Measurements from ENCODE around the gene ABHD17B. TPM values are rescaled to one million over a fixed set of nuclear protein-coding genes. Genes with fewer than 3 reads are reported as not detected.

The ABHD17B gene
- total RNA-seq, 4 donors from 2014 or later, result 21.2 to 24.7 (median 22.2) TPM

DNA sequence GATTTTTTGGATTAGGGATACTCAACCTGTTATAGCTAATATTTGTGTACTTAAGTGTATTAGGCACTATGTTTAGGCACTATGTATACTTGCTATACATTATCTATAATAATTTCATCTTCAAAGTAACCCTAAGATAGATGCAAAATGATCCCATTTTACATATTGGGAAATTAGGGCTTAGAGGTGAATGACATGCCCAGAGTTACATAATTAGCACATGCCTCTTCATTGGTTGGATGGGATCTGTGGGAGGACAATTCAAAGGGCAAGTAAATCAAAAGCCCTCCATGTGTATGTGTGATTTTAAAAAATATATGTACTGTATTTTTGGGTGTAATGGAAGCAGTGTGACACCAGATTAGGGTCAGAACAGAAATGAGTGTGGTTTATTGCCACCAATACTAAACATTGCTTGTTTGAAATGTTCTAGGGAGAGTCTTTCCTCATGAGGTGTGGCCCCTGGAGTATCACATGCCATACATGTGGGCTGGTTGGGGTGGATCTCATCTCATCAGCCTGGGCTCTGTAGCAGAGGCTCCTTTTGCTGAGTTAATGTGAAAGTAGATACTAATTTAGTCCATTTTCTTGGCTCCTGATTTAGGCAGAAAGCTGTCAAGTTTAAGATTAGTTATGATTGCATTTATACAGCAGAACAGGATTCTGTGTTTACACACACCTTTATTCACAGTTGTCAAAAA, 6.0 kb upstream of the ABHD17B start:
- H3K27me3 ChIP-seq, result no peaks in the 10 kb centered on the region
- no peaks in the 10 kb centered on the region for H3K36me3 ChIP-seq
- no peaks in the 10 kb centered on the region for H3K9me3 ChIP-seq
- DNase-seq, result no peak
- intact Hi-C loops (cut with DNase I), result no loop called here
- H3K4me3 ChIP-seq, result no peak overlapping the region
- H3K4me1 ChIP-seq, result peaks cover 8 to 55% (median 9%) of the 10 kb centered on the region in 3 donors
- no peak overlapping the region for H3K27ac ChIP-seq
- TF ChIP-seq, protein P1, sequence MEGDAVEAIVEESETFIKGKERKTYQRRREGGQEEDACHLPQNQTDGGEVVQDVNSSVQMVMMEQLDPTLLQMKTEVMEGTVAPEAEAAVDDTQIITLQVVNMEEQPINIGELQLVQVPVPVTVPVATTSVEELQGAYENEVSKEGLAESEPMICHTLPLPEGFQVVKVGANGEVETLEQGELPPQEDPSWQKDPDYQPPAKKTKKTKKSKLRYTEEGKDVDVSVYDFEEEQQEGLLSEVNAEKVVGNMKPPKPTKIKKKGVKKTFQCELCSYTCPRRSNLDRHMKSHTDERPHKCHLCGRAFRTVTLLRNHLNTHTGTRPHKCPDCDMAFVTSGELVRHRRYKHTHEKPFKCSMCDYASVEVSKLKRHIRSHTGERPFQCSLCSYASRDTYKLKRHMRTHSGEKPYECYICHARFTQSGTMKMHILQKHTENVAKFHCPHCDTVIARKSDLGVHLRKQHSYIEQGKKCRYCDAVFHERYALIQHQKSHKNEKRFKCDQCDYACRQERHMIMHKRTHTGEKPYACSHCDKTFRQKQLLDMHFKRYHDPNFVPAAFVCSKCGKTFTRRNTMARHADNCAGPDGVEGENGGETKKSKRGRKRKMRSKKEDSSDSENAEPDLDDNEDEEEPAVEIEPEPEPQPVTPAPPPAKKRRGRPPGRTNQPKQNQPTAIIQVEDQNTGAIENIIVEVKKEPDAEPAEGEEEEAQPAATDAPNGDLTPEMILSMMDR (IDR thresholded peaks at IDR 0.05), result no peak
- no peak for TF ChIP-seq POLR2A (IDR thresholded peaks at IDR 0.05)

DNA sequence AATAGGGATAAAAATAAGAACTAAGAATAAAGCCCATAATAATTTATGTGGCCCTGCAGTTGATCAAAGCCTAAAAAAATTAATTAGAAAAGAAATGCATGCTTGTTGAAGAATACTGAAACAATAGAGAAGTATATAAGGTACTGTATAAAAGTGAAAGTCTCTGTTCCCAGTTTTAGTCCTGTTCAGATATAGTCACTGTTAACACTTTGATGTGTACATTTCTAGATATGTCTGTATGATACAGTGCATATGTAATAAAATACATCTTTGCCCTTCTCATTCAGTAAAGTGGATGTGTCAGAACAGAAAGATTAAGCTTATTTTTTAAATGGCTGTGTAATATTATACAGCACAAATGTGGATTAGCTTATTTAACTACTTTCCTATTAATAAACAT, 4.5 kb upstream of the ABHD17B start:
- no peaks in the 10 kb centered on the region for H3K9me3 ChIP-seq
- TF ChIP-seq, protein P1 (IDR thresholded peaks at IDR 0.05), result no peak
- TF ChIP-seq POLR2A (IDR thresholded peaks at IDR 0.05), result no peak
- no peaks in the 10 kb centered on the region for H3K36me3 ChIP-seq
- H3K4me3 ChIP-seq, result no peak overlapping the region
- no peaks in the 10 kb centered on the region for H3K27me3 ChIP-seq
- H3K4me1 ChIP-seq, result peaks cover 9 to 53% (median 10%) of the 10 kb centered on the region in 3 donors
- H3K27ac ChIP-seq, result no peak overlapping the region
- intact Hi-C loops (cut with DNase I), result no loop called here
- no peak for DNase-seq

DNA sequence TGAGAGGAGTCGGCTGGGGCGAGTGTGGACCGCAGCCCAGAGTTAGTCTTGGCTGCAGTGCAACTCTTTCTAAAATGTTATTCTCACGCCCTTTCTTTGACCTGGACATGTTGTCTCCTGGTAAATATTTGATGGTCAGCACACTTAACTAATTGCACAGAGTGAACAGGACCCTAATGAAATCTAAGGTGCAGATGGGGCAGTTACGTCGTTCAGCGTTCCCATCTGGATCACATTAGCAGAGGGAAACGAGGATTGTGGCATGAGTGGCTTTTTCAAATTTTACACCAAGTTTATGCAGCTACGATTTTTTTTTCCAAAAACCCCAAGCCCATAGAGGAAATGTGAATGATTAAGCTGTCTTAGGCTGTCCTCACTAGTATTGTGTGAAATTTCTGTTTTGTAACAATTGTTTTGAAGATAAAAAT, 929 bp upstream of the ABHD17B start:
- no peak for DNase-seq

DNA sequence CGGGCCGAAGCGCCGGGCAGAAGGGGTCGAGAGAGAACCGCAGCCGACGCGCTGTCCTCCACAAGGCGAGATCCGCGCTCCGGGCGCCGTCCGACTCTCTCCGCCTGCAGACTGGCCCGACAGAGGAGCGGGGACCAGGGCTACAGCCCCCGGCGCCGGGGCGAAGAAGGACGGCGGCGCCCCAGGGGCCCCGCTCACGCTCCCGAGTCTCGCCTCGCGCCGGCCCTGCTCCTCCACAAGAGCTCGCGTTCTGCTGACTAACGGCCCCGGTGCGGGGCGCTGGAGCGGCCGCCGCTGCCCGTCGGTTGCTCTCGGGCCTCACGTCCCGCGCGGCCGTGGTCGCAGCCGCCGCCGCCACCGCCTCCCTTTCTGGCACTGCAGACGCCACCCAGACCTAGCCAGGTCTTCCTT, 338 bp downstream of the ABHD17B start:
- no peak for DNase-seq
- 6% methylated on average over 10 of the region's 56 CpGs; no CpG with 5 or more reads in 1 of the 2 donors for WGBS, 2 donors
- Histone ChIP-seq H3K4me3 (peak overlapping the region; percentile 72 to 97 (median 88)), H3K9me3 (no peaks in the 10 kb centered on the region), H3K27ac (peak overlapping the region; percentile 90 to 97 (median 95)), H3K4me1 (peaks cover 10 to 68% (median 18%) of the 10 kb centered on the region in 3 donors), H3K36me3 (peaks cover 0 to 9% (median 0%) of the 10 kb centered on the region in 3 donors), H3K27me3 (no peaks in the 10 kb centered on the region)
- intact Hi-C loops (cut with DNase I), result no loop called here
- no peak for TF ChIP-seq POLR2A (IDR thresholded peaks at IDR 0.05)
- TF ChIP-seq, protein P1 (IDR thresholded peaks at IDR 0.05), result no peak

More for the DNA sequence above, 929 bp upstream of the ABHD17B start:
- 1% methylated on average over 9 of the region's 9 CpGs for WGBS, 2 donors
- TF ChIP-seq, protein P1 (IDR thresholded peaks at IDR 0.05), result no peak
- TF ChIP-seq POLR2A (IDR thresholded peaks at IDR 0.05), result no peak
- Histone ChIP-seq H3K4me1 (peaks cover 10 to 67% (median 18%) of the 10 kb centered on the region in 3 donors), H3K27me3 (no peaks in the 10 kb centered on the region), H3K9me3 (no peaks in the 10 kb centered on the region), H3K4me3 (peak overlapping the region; percentile 72 to 97 (median 88)), H3K36me3 (no peaks in the 10 kb centered on the region), H3K27ac (peak overlapping the region; percentile 90 to 97 (median 95))
- intact Hi-C loops (cut with DNase I), result no loop called here

DNA sequence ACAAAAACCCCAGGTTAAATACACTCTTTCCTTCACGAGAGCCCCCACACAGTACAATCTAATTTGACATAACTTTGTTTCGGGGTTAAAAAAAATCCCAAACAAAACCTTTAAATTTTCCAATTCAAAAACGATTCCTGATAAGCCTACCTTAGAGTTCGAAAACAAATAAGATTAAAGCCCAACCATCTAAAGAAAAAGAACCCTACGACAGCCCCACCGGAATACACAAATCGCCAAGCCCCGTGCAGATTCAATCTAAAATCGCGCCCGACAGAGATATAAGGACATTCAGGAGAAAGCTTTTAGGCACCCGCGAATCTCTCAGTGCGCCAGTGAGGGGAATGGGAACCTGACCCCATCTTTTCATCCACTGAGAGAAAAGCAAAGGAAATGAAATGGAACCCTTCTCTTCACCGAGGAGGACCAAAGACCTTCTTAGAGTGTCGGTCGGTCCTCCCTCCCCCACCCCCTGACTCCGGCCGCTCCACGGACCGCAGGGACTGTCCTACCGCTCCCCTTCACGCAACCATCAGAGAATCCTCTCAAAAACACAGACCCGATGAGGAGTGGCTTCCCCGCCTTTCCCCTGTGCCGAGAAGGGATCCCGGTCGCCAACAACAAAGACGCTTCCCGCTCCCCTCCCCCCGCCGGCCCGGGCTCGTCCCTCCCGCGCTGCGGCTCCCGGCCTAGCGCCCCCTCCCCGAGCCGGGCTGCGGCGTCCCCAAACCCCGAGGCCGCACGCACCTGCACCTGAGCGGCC, 925 bp downstream of the ABHD17B start:
- Histone ChIP-seq H3K27me3 (no peaks in the 10 kb centered on the region), H3K9me3 (no peaks in the 10 kb centered on the region), H3K27ac (peak overlapping the region; percentile 90 to 97 (median 95)), H3K36me3 (peaks cover 0 to 12% (median 0%) of the 10 kb centered on the region in 3 donors), H3K4me1 (peaks cover 10 to 63% (median 18%) of the 10 kb centered on the region in 3 donors), H3K4me3 (peak overlapping the region; percentile 72 to 97 (median 88))
- WGBS, 2 donors, result 1 to 3% methylated on average over 14 to 16 of the region's 47 CpGs
- no peak for DNase-seq
- no peak for TF ChIP-seq POLR2A (IDR thresholded peaks at IDR 0.05)
- TF ChIP-seq, protein P1 (IDR thresholded peaks at IDR 0.05), result no peak
- intact Hi-C loops (cut with DNase I), result no loop called here
